Activated CD8-positive, alpha-beta T cell treated with anti-CD3 and anti-CD28 coated beads for 36 hours (primary cell): ENCODE measurements around the gene CDHR3. TPM values are rescaled to one million over a fixed set of nuclear protein-coding genes. Genes with fewer than 3 reads are reported as not detected.

Source experiments
- ATAC-seq: fragments of 200-7000 bp; cut with Tn5 transposase; one replicate; pipeline ENCODE4 v1.10.0; 2021; ENCODE audit warnings: mild to moderate bottlenecking, moderate library complexity
- CTCF ChIA-PET: fragments of 350-600 bp; sonication (Branson Sonifier 250); formaldehyde crosslinking; loops from one replicate; lab custom pipeline; 2021; ENCODE audit warnings: antibody characterized with exemption; lab: Charles Lee
- POLR2A ChIA-PET: fragments of 350-600 bp; sonication (Branson Sonifier 250); formaldehyde crosslinking; loops from one replicate; lab custom pipeline; 2021; ENCODE audit warnings: antibody characterized with exemption; lab: Charles Lee
- DNase-seq: peaks from one replicate; pipeline ENCODE4 v3.0.0-alpha.2; 2020
- H3K27ac Mint-ChIP-seq: one replicate; pipeline ENCODE4 v1.8.0; 2021; ENCODE audit warnings: mild to moderate bottlenecking, mixed read lengths
- H3K27me3 Mint-ChIP-seq: one replicate; pipeline ENCODE4 v1.8.0; 2021; ENCODE audit warnings: mixed read lengths
- H3K36me3 Mint-ChIP-seq: one replicate; pipeline ENCODE4 v1.8.0; 2021; ENCODE audit warnings: low read depth, mixed read lengths
- H3K4me1 Mint-ChIP-seq: one replicate; pipeline ENCODE4 v1.8.0; 2021; ENCODE audit warnings: low read depth, mixed read lengths
- H3K4me3 Mint-ChIP-seq: one replicate; pipeline ENCODE4 v1.8.0; 2021; ENCODE audit warnings: mild to moderate bottlenecking, moderate library complexity, mixed read lengths
- H3K9me3 Mint-ChIP-seq: one replicate; pipeline ENCODE4 v1.8.0; 2021; ENCODE audit warnings: mixed read lengths
- intact Hi-C: fragments of 100-400 bp; cut with micrococcal nuclease; formaldehyde crosslinking; loops from one replicate; pipeline ENCODE4 v1.10.0; 2022
- total RNA-seq, 2 experiments: library from RNA; stranded (reverse); gene quantifications; one replicate each; pipeline ENCODE4 v1.2.3, GENCODE V29; 2021
- TF ChIP-seq, protein P1 (sequence below): fragments of 200-600 bp; IDR thresholded peaks from one replicate; pipeline ENCODE4 v1.8.0; 2022; ENCODE audit warnings: antibody characterized with exemption, mild to moderate bottlenecking

CDHR3 gene
- total RNA-seq, 2 experiments from 2014 or later = 0.58 to 0.74 TPM

DNA sequence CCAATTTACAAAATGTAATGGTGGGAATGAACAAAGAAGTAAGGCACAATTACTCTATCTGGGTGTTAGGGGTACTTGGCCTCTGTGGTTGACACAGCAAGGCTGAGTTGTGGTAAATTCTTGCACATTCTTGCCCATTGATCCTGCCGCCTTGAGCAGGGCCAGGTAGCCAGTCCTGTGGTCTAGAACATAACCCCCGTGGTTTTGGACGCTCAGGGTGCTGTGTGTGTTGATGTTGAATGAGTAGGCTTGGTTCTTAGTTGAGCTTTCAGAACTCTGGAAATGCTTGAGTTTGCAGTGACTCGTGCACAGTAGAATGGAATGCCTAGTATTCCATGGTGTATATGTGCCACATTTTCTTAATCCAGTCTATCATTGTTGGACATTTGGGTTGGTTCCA lies 42.3 kb upstream of the CDHR3 start:
- TF ChIP-seq, protein P1, sequence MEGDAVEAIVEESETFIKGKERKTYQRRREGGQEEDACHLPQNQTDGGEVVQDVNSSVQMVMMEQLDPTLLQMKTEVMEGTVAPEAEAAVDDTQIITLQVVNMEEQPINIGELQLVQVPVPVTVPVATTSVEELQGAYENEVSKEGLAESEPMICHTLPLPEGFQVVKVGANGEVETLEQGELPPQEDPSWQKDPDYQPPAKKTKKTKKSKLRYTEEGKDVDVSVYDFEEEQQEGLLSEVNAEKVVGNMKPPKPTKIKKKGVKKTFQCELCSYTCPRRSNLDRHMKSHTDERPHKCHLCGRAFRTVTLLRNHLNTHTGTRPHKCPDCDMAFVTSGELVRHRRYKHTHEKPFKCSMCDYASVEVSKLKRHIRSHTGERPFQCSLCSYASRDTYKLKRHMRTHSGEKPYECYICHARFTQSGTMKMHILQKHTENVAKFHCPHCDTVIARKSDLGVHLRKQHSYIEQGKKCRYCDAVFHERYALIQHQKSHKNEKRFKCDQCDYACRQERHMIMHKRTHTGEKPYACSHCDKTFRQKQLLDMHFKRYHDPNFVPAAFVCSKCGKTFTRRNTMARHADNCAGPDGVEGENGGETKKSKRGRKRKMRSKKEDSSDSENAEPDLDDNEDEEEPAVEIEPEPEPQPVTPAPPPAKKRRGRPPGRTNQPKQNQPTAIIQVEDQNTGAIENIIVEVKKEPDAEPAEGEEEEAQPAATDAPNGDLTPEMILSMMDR = no peak
- no peaks in the 10 kb centered on the region for H3K27me3 Mint-ChIP-seq
- ChIA-PET CTCF (no interaction called here), POLR2A (no interaction called here)
- no peak for DNase-seq
- no peak overlapping the region for H3K4me3 Mint-ChIP-seq
- ATAC-seq = no peak
- intact Hi-C loops = no loop called here
- peaks cover 11% of the 10 kb centered on the region for H3K9me3 Mint-ChIP-seq
- H3K4me1 Mint-ChIP-seq = peaks cover 24% of the 10 kb centered on the region
- peaks cover 9% of the 10 kb centered on the region for H3K36me3 Mint-ChIP-seq
- H3K27ac Mint-ChIP-seq = no peak overlapping the region

DNA sequence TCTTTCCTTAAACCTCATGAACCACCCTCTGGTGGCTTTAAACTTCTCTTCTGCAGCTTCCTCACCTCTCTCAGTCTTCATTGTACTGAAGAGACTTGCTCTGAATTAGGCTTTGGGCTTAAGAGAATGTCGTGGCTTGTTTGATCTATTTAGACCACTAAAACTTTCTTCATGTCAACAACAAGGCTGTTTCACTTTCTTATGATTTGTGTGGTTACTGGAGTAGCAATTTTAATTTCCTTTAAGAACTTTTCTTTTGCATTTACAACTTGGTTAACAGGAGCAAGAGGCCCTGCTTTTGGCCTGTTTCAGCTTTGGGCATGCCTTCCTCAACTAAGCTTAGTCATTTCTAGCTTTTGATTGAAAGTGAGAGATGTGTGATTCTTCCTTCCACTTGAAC lies 38.1 kb upstream of the CDHR3 start:
- DNase-seq (peak; percentile 67), ATAC-seq (peak; percentile 90)
- Mint-ChIP-seq H3K36me3 (peaks cover 7% of the 10 kb centered on the region), H3K4me1 (peaks cover 33% of the 10 kb centered on the region), H3K9me3 (peaks cover 11% of the 10 kb centered on the region), H3K4me3 (no peak overlapping the region), H3K27ac (peak overlapping the region; percentile 58), H3K27me3 (peaks cover 4% of the 10 kb centered on the region)
- TF ChIP-seq, protein P1 = no peak
- ChIA-PET CTCF (interaction anchor here (0.7 to 2.2 kb wide), 11 partner anchors 9 to 160 kb away, joined by 3 to 10 read pairs (median 3); no protein-coding TSS in a partner anchor), POLR2A (interaction anchor here (0.8 to 1.3 kb wide), 3 partner anchors 46 to 118 kb away, joined by 3 read pairs; no protein-coding TSS in a partner anchor)
- intact Hi-C loops = loop anchor here (1.0 to 5.0 kb wide), 2 partner anchors 35 to 97 kb away; no protein-coding TSS in a partner anchor

DNA sequence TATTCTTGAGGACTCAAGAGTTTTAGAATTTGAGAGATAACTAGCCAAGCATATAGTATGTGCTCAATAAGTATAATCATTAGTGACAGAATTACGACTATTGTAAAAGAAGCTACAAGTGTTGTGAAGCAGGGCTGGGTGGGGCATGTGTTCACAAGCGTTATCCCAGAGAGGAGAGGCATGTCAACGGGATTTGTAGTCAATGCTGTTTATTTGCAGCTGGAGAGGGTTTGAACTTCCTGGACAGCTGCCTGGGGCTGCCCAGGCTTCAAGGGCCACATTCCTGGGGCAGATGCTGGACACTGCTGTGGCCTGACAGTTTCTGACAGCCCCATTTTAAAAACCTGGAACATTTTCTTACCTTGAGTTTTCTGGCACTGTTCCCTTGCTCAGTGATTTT lies 36.9 kb upstream of the CDHR3 start:
- Mint-ChIP-seq H3K4me1 (peaks cover 33% of the 10 kb centered on the region), H3K36me3 (peaks cover 7% of the 10 kb centered on the region), H3K27ac (no peak overlapping the region), H3K27me3 (peaks cover 4% of the 10 kb centered on the region), H3K4me3 (no peak overlapping the region), H3K9me3 (peaks cover 11% of the 10 kb centered on the region)
- intact Hi-C loops = loop anchor here (5.0 kb wide), 1 partner anchor 96 kb away; no protein-coding TSS in a partner anchor
- no peak for ATAC-seq
- ChIA-PET POLR2A (no interaction called here), CTCF (interaction anchor here (0.8 to 1.5 kb wide), 3 partner anchors 8 to 161 kb away, joined by 3 to 4 read pairs (median 4); no protein-coding TSS in a partner anchor)
- TF ChIP-seq, protein P1 = no peak
- DNase-seq = no peak

DNA sequence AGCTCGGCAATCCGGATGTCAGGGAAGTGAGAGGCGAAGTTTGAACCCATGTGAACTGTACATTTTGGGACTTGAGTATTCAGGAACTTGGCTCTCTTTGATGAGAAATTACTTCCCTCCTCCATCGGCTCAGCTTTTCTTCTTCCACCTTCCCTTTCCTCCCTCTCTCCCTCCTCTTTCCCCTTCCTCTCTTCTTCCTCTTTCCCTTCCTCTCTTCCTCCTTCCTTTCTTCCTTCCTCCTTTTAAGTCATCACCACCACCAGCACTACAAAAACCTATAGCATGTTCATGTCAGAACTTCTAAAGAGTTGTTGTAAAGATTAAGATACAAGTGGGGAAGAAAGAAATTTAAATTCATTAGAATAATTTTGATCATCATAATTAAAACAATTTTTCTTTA lies 31.9 kb upstream of the CDHR3 start:
- POLR2A ChIA-PET = no interaction called here
- TF ChIP-seq, protein P1 = no peak
- peaks cover 5% of the 10 kb centered on the region for H3K4me1 Mint-ChIP-seq
- H3K4me3 Mint-ChIP-seq = no peak overlapping the region
- intact Hi-C loops = loop anchor here (10.0 kb wide), 1 partner anchor 114 kb away; no protein-coding TSS in a partner anchor
- no peaks in the 10 kb centered on the region for H3K36me3 Mint-ChIP-seq
- DNase-seq = no peak
- CTCF ChIA-PET = no interaction called here
- peaks cover 4% of the 10 kb centered on the region for H3K27me3 Mint-ChIP-seq
- no peak for ATAC-seq
- no peaks in the 10 kb centered on the region for H3K9me3 Mint-ChIP-seq
- no peak overlapping the region for H3K27ac Mint-ChIP-seq

DNA sequence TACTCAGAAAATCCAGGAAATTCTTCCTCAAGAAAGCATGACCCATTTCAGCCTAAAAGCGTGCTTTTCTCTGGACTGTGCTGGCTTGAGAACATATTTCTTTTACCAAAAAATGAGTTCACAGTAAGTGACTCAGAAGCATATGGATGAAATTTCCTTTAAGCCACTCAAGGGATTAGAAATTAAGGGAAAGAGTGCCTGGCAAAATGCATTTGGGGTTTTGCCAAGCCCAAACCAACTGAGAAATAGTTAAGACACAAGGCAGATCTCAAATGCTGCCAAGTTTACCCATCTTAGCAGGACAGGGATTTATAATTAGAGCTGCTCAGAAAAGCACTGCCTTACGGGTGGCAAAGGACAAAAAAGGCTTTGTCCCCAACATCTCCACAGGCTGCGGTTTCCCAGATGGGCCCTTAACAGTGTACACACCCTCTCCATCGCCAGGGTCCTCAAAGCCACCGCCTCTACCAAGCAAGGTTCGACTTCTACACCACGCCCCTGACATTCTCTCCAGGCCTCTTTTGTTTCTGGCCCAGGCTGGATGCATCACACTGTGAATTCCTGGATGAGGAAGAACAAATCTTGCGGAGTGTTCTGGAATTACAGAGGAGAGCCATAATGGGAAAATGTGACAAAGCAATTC lies 30.1 kb upstream of the CDHR3 start:
- ChIA-PET CTCF (interaction anchor here (1.2 kb wide), 1 partner anchor 172 kb away, joined by 3 read pairs; no protein-coding TSS in a partner anchor), POLR2A (no interaction called here)
- DNase-seq (no peak), ATAC-seq (no peak)
- Mint-ChIP-seq H3K27ac (no peak overlapping the region), H3K36me3 (no peaks in the 10 kb centered on the region), H3K4me1 (no peaks in the 10 kb centered on the region), H3K27me3 (no peaks in the 10 kb centered on the region), H3K9me3 (no peaks in the 10 kb centered on the region), H3K4me3 (no peak overlapping the region)
- intact Hi-C loops = loop anchor here (10.0 kb wide), 1 partner anchor 112 kb away; no protein-coding TSS in a partner anchor
- TF ChIP-seq, protein P1 = no peak
